ENCODE data around the gene MTRF1L.
A peak's percentile ranks its signal among the peaks of the same experiment; 100 is the strongest.

Gene MTRF1L

GRCh38 chr6:153024709-153025017 lies 22.2 kb upstream of the MTRF1L start:
- FAIRE-seq (no peak), DNase-seq (ENCODE audit: insufficient read length, low spot score) (no peak)
- TF ChIP-seq, protein P1, sequence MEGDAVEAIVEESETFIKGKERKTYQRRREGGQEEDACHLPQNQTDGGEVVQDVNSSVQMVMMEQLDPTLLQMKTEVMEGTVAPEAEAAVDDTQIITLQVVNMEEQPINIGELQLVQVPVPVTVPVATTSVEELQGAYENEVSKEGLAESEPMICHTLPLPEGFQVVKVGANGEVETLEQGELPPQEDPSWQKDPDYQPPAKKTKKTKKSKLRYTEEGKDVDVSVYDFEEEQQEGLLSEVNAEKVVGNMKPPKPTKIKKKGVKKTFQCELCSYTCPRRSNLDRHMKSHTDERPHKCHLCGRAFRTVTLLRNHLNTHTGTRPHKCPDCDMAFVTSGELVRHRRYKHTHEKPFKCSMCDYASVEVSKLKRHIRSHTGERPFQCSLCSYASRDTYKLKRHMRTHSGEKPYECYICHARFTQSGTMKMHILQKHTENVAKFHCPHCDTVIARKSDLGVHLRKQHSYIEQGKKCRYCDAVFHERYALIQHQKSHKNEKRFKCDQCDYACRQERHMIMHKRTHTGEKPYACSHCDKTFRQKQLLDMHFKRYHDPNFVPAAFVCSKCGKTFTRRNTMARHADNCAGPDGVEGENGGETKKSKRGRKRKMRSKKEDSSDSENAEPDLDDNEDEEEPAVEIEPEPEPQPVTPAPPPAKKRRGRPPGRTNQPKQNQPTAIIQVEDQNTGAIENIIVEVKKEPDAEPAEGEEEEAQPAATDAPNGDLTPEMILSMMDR (IDR thresholded peaks at IDR 0.05; ENCODE audit: insufficient read depth, missing control alignments) = no peak

- DNase-seq (ENCODE audit: insufficient read length, low spot score) (no peak), FAIRE-seq (peak; percentile 68)
- TF ChIP-seq, protein P1 (IDR thresholded peaks at IDR 0.05; ENCODE audit: insufficient read depth, missing control alignments) = peak; percentile 87
Measured at GRCh38 chr6:153023977-153024708, 21.6 kb upstream of the MTRF1L start.

- DNase-seq (ENCODE audit: insufficient read length, low spot score) = no peak
- TF ChIP-seq, protein P1 (IDR thresholded peaks at IDR 0.05; ENCODE audit: insufficient read depth, missing control alignments) = no peak
- no peak for FAIRE-seq
Measured at GRCh38 chr6:153018355-153018754, 15.8 kb upstream of the MTRF1L start.

GRCh38 chr6:153016846-153017245 lies 14.3 kb upstream of the MTRF1L start:
- FAIRE-seq = no peak
- TF ChIP-seq, protein P1 (IDR thresholded peaks at IDR 0.05; ENCODE audit: insufficient read depth, missing control alignments) = no peak
- DNase-seq (ENCODE audit: insufficient read length, low spot score) = no peak

- TF ChIP-seq, protein P1 (IDR thresholded peaks at IDR 0.05; ENCODE audit: insufficient read depth, missing control alignments) = no peak
Measured at GRCh38 chr6:153015094-153015640, 12.7 kb upstream of the MTRF1L start.

DNA sequence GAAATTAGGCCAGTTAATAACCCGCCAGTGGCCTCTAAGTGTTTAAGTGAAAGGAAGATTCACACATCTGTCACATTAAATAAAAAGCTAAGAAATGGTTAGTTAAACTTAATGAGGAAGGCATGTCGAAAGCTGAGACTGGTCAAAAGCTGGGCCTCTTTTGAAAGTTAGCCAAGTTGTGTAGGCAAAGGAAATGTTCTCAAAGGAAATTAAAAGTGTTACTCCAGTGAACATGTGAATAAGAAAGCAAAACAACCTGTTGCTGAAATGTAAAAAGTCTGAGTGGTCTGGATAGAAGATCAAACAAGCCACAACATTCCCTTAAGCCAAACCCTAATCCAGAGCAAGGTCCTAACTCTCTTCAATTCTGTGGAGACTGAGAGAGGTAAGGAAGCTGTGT lies 10.9 kb upstream of the MTRF1L start:
- TF ChIP-seq, protein P1 (IDR thresholded peaks at IDR 0.05; ENCODE audit: insufficient read depth, missing control alignments) = no peak
- no peak for FAIRE-seq
- DNase-seq (ENCODE audit: insufficient read length, low spot score) = no peak

More at GRCh38 chr6:153015094-153015640, 12.7 kb upstream of the MTRF1L start:
- DNase-seq (ENCODE audit: insufficient read length, low spot score) = no peak
- FAIRE-seq = no peak

DNA sequence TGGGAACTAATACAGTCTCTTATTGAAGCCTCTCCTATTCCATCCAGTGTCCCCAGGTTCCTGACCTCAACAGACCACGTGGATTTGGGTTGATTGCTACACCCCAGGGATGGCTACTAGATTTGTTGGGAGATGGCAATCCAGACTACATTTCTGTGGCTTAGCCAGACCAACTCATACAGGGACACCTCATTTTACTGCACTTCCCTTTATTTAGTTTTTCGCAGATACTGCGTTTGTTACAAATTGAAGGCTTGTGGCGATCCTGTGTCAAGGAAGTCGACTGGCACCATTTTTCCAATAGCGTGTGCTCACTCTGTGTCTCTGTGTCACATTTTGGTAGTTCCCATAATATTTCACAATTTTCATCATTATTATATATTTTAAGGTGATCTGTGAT lies 10.3 kb upstream of the MTRF1L start:
- TF ChIP-seq, protein P1 (IDR thresholded peaks at IDR 0.05; ENCODE audit: insufficient read depth, missing control alignments) = no peak
- FAIRE-seq = no peak
- no peak for DNase-seq (ENCODE audit: insufficient read length, low spot score)
